Endothelial cell of umbilical vein (primary cell): ENCODE results near the gene WDR82. TPM values are rescaled to one million over a fixed set of nuclear protein-coding genes. Genes with fewer than 3 reads are reported as not detected.

Experiments
- BruUV-seq: library from RNA; stranded (reverse); fragments of 400-500 nt; replicated peaks from 2 replicates; lab custom pipeline; 2021; lab: Mats Ljungman, UMichigan
- CTCF ChIA-PET: fragments of 300-600, 350-600 bp; sonication (Branson Sonifier 250); formaldehyde crosslinking; loops from one replicate; lab custom pipeline; 2021; ENCODE audit warnings: antibody characterized with exemption, inconsistent platforms; lab: Charles Lee
- POLR2A ChIA-PET: fragments of 300-600, 350-600 bp; sonication (Branson Sonifier 250); formaldehyde crosslinking; loops from one replicate; lab custom pipeline; 2021; ENCODE audit warnings: antibody characterized with exemption, inconsistent platforms; lab: Charles Lee
- DNase-seq: peaks from one replicate; pipeline ENCODE4 v3.0.0-alpha.2; 2011; ENCODE audit warnings: low read depth, low spot score
- FAIRE-seq: peaks from 2 replicates; lab custom pipeline; 2011; peaks lifted over from hg19 to GRCh38; lab: Jason Lieb, UNC
- H2AFZ ChIP-seq: 2 replicates; pipeline ENCODE4 v1.6.0; 2012; ENCODE audit warnings: low read depth, low read length, control low read depth, inconsistent platforms
- H3K27ac ChIP-seq: 2 replicates; pipeline ENCODE4 v1.5.1; 2011; ENCODE audit warnings: low read depth, mild to moderate bottlenecking, control low read depth, low read length, moderate library complexity; ENCODE audit not compliant: insufficient read depth
- H3K27me3 ChIP-seq, 2 experiments: 2 replicates each; pipeline versions ENCODE4 v1.6.0 to v1.6.1; 2011; ENCODE audit warnings: low read length in 2 of 2, mixed read lengths in 1 of 2; ENCODE audit not compliant: control insufficient read depth in 2 of 2, insufficient read depth in 2 of 2
- H3K36me3 ChIP-seq, 2 experiments: 2 replicates in 1 of 2; 3 replicates in 1 of 2; pipeline ENCODE4 v1.5.1; 2011; ENCODE audit warnings: low read length in 2 of 2, mild to moderate bottlenecking in 1 of 2, moderate library complexity in 1 of 2; ENCODE audit not compliant: control insufficient read depth in 2 of 2, insufficient read depth in 2 of 2; ENCODE audit errors: extremely low read depth in 1 of 2
- H3K4me1 ChIP-seq: 3 replicates; pipeline ENCODE4 v1.5.1; 2011; ENCODE audit warnings: mild to moderate bottlenecking, low read length; ENCODE audit not compliant: control insufficient read depth, insufficient read depth; ENCODE audit errors: extremely low read depth
- H3K4me2 ChIP-seq: 2 replicates; pipeline ENCODE4 v1.6.1; 2011; ENCODE audit warnings: low read length, control low read depth, mixed read lengths; ENCODE audit not compliant: insufficient read depth
- H3K4me3 ChIP-seq, 3 experiments: fragments of 200-600 bp in 1 of 3; sonication (generic), shearing (Covaris generic) in 1 of 3; replicated peaks in 1 of 3; 2 replicates each; pipeline ENCODE4 v1.5.1; 2011 to 2016; ENCODE audit warnings: control low read depth in 3 of 3, low read length in 3 of 3, mild to moderate bottlenecking in 2 of 3, inconsistent platforms in 1 of 3, low read depth in 1 of 3, moderate library complexity in 1 of 3; ENCODE audit not compliant: insufficient read depth in 1 of 3
- H3K79me2 ChIP-seq: 2 replicates; pipeline ENCODE4 v1.6.0; 2012; ENCODE audit warnings: low read length, inconsistent platforms; ENCODE audit not compliant: control insufficient read depth, insufficient read depth
- H3K9ac ChIP-seq: replicated peaks from 2 replicates; pipeline ENCODE3; 2011; ENCODE audit warnings: low read length, control low read depth; ENCODE audit not compliant: insufficient read depth; ENCODE audit errors: extremely low read depth
- H3K9me1 ChIP-seq: replicated peaks from 3 replicates; pipeline ENCODE4 v1.6.0; 2011; ENCODE audit warnings: mild to moderate bottlenecking, low read length; ENCODE audit not compliant: control insufficient read depth, insufficient read depth; ENCODE audit errors: extremely low read depth
- H3K9me3 ChIP-seq: replicated peaks from 2 replicates; pipeline ENCODE4 v1.5.1; 2012; ENCODE audit warnings: low read length, inconsistent platforms; ENCODE audit not compliant: control insufficient read depth, insufficient read depth
- H4K20me1 ChIP-seq: replicated peaks from 2 replicates; pipeline ENCODE3; 2011; ENCODE audit warnings: mild to moderate bottlenecking, low read length; ENCODE audit not compliant: control insufficient read depth, insufficient read depth; ENCODE audit errors: extremely low read depth
- CTCF ChIP-seq, 2 donors: IDR thresholded peaks; 1 replicate in 1 of 2; 2 replicates in 1 of 2; pipeline ENCODE4 v1.5.1; 2011; ENCODE audit warnings: low read length in 2 of 2, mild to moderate bottlenecking in 2 of 2, moderate library complexity in 2 of 2, control low read depth in 1 of 2, inconsistent platforms in 1 of 2, low read depth in 1 of 2; ENCODE audit not compliant: insufficient read depth in 1 of 2; ENCODE audit errors: extremely low read depth in 1 of 2
- EZH2 ChIP-seq: IDR thresholded peaks from 2 replicates; pipeline ENCODE4 v1.6.1; 2012; ENCODE audit warnings: borderline replicate concordance, low read depth, mild to moderate bottlenecking, moderate library complexity, low read length, inconsistent platforms; ENCODE audit not compliant: severe bottlenecking
- FOS ChIP-seq: IDR thresholded peaks from 2 replicates; pipeline ENCODE4 v1.6.1; 2011; ENCODE audit warnings: mild to moderate bottlenecking, low read length, moderate library complexity, borderline replicate concordance; ENCODE audit not compliant: insufficient read depth
- GATA2 ChIP-seq: IDR thresholded peaks from 2 replicates; pipeline ENCODE4 v1.7.0; 2011; ENCODE audit warnings: low read depth, mild to moderate bottlenecking, moderate library complexity, mixed read lengths, low read length; ENCODE audit not compliant: insufficient read length, insufficient read depth
- JUN ChIP-seq: IDR thresholded peaks from 2 replicates; pipeline ENCODE4 v1.6.1; 2011; ENCODE audit warnings: borderline replicate concordance, low read depth; ENCODE audit not compliant: insufficient read length, insufficient read depth
- MAX ChIP-seq: IDR thresholded peaks from 2 replicates; pipeline ENCODE4 v1.6.1; 2011; ENCODE audit not compliant: insufficient read depth, insufficient read length
- MYC ChIP-seq: IDR thresholded peaks from one replicate; pipeline ENCODE4 v1.6.1; 2011; ENCODE audit warnings: mild to moderate bottlenecking, low read depth, low read length
- POLR2A ChIP-seq: IDR thresholded peaks from 2 replicates; pipeline ENCODE4 v1.6.1; 2012; ENCODE audit warnings: low read depth, mild to moderate bottlenecking, control low read depth, low read length
- POLR2AphosphoS5 ChIP-seq: IDR thresholded peaks from 2 replicates; pipeline ENCODE4 v1.6.1; 2012; ENCODE audit warnings: low read depth, mild to moderate bottlenecking, control low read depth, low read length, moderate library complexity; ENCODE audit not compliant: insufficient read depth
- dilution Hi-C: fragments of 300-500 bp; cut with MboI; formaldehyde crosslinking; loops from one replicate; pipeline ENCODE4 v1.15.0; 2019; ENCODE audit warnings: low sequenced_read_pairs; ENCODE audit not compliant: extremely low pct_ligation_motif_present
- intact Hi-C: fragments of 100-400 bp; cut with micrococcal nuclease; formaldehyde crosslinking; loops from one replicate; pipeline ENCODE4 v1.10.0; 2022
- polyA plus RNA-seq, 4 experiments: library from polyadenylated mRNA; depleted of rRNA in 3 of 4; stranded (reverse) in 3 of 4; unstranded in 1 of 4; fragments of >200 nt; gene quantifications; 2 replicates each; pipeline versions ENCODE4 v1.2.1 to v1.2.3, GENCODE V29; 2011 to 2012; ENCODE audit warnings: missing spikeins in 1 of 4
- total RNA-seq: library from RNA; stranded (reverse); gene quantifications from 2 replicates; pipeline ENCODE4 v1.2.3, GENCODE V29; 2021

WDR82 gene
- total and polyA plus RNA-seq, 2 donors (not counting 3 experiments of a cell fraction or from before 2014, with no cell fraction given) = 39.9 to 71.3 TPM

GRCh38 chr3:52211268-52211891, 67.1 kb downstream of the WDR82 start:
- intact Hi-C loops = no loop called here

More at GRCh38 chr3:52211268-52211891, 67.1 kb downstream of the WDR82 start:
- Histone ChIP-seq H3K9me1 (no peaks in the 10 kb centered on the region), H2AFZ (no peak overlapping the region), H3K27ac (no peak overlapping the region), H3K4me1 (peaks cover 2% of the 10 kb centered on the region), H4K20me1 (no peaks in the 10 kb centered on the region), H3K27me3 (no peaks in the 10 kb centered on the region), H3K9me3 (no peaks in the 10 kb centered on the region), H3K79me2 (no peaks in the 10 kb centered on the region), H3K9ac (no peak overlapping the region), H3K4me2 (no peak overlapping the region), H3K36me3 (peaks cover 32 to 51% of the 10 kb centered on the region in 2 experiments), H3K4me3 (no peak overlapping the region)
- TF ChIP-seq POLR2A (no peak), GATA2 (no peak), EZH2 (no peak), JUN (no peak), CTCF (IDR thresholded peaks at IDR 0.05; ENCODE audit: extremely low read depth in 1 of 2, insufficient read depth in 1 of 2, low read depth in 1 of 2, low read length in 2 of 2) (no peak), POLR2AphosphoS5 (no peak), MYC (no peak), FOS (no peak), MAX (no peak)
- no TSS peak for BruUV-seq
- POLR2A ChIA-PET = no interaction called here
- dilution Hi-C loops = no loop called here
- no peak for DNase-seq
- no peak for FAIRE-seq
- CTCF ChIA-PET = interaction anchor here (1.2 kb wide), 1 partner anchor 9 kb away, joined by 3 read pairs; no protein-coding TSS in a partner anchor
